ENCODE data around the gene RASA4B. TPM values are rescaled to one million over a fixed set of nuclear protein-coding genes. Genes with fewer than 3 reads are reported as not detected.
"Not testable (repeated sequence)": the region's sequence is repeated elsewhere in the genome, so short reads cannot be mapped to it uniquely, and the experiment has no call there.

The RASA4B gene
- total RNA-seq, 2 donors from 2014 or later: 4.3 to 7.5 TPM

GRCh38 chr7:102455596-102455995 is 62.0 kb downstream of the RASA4B start:
- Histone ChIP-seq H3K4me3 (no peak overlapping the region), H3K27me3 (no peaks in the 10 kb centered on the region), H3K27ac (no peak overlapping the region), H3K9me3 (no peaks in the 10 kb centered on the region), H3K4me1 (no peaks in the 10 kb centered on the region), H3K36me3 (peaks cover 32% of the 10 kb centered on the region)
- no peak for TF ChIP-seq CTCF (IDR thresholded peaks at IDR 0.05)
- DNase-seq (ENCODE audit: low spot score): no peak

GRCh38 chr7:102454932-102455331 is 62.6 kb downstream of the RASA4B start:
- not testable (repeated sequence) for H3K4me3 ChIP-seq; H3K27me3 ChIP-seq; H3K9me3 ChIP-seq; H3K4me1 ChIP-seq; DNase-seq (ENCODE audit: low spot score); H3K27ac ChIP-seq
- H3K36me3 ChIP-seq: peaks cover 32% of the 10 kb centered on the region

GRCh38 chr7:102454468-102454867 is 63.1 kb downstream of the RASA4B start:
- no peak for DNase-seq (ENCODE audit: low spot score)

GRCh38 chr7:102453319-102453718 is 64.3 kb downstream of the RASA4B start:
- TF ChIP-seq CTCF (IDR thresholded peaks at IDR 0.05): no peak
- no peak overlapping the region for H3K4me3 ChIP-seq
- no peaks in the 10 kb centered on the region for H3K4me1 ChIP-seq
- peaks cover 23% of the 10 kb centered on the region for H3K36me3 ChIP-seq
- H3K9me3 ChIP-seq: no peaks in the 10 kb centered on the region
- no peak overlapping the region for H3K27ac ChIP-seq
- DNase-seq (ENCODE audit: low spot score): no peak
- H3K27me3 ChIP-seq: no peaks in the 10 kb centered on the region

More at GRCh38 chr7:102454468-102454867, 63.1 kb downstream of the RASA4B start:
- Histone ChIP-seq H3K36me3 (peaks cover 31% of the 10 kb centered on the region), H3K4me3 (no peak overlapping the region), H3K27me3 (no peaks in the 10 kb centered on the region), H3K4me1 (no peaks in the 10 kb centered on the region), H3K9me3 (no peaks in the 10 kb centered on the region), H3K27ac (no peak overlapping the region)
- no peak for TF ChIP-seq CTCF (IDR thresholded peaks at IDR 0.05)

GRCh38 chr7:102452451-102452850 is 65.1 kb downstream of the RASA4B start:
- no peak overlapping the region for H3K4me3 ChIP-seq
- no peaks in the 10 kb centered on the region for H3K9me3 ChIP-seq
- no peak overlapping the region for H3K27ac ChIP-seq
- H3K36me3 ChIP-seq: peaks cover 14% of the 10 kb centered on the region
- no peaks in the 10 kb centered on the region for H3K4me1 ChIP-seq
- no peak for DNase-seq (ENCODE audit: low spot score)
- H3K27me3 ChIP-seq: no peaks in the 10 kb centered on the region
- no peak for TF ChIP-seq CTCF (IDR thresholded peaks at IDR 0.05)

GRCh38 chr7:102451371-102452054 is 66.1 kb downstream of the RASA4B start:
- TF ChIP-seq CTCF (IDR thresholded peaks at IDR 0.05): no peak
- Histone ChIP-seq H3K4me1 (no peaks in the 10 kb centered on the region), H3K27me3 (no peaks in the 10 kb centered on the region), H3K9me3 (no peaks in the 10 kb centered on the region), H3K36me3 (peaks cover 5% of the 10 kb centered on the region), H3K4me3 (no peak overlapping the region), H3K27ac (no peak overlapping the region)
- no peak for DNase-seq (ENCODE audit: low spot score)
